ENCODE data around the gene CDH5.

GRCh38 chr16:66434619-66435430 is 68.3 kb downstream of the CDH5 start:
- TF ChIP-seq CTCF (conservative IDR thresholded peaks at IDR 0.05; ENCODE audit: low read depth, low read length) (no peak), SMC3 (IDR thresholded peaks at IDR 0.05; ENCODE audit: low read depth, low read length) (no peak), POLR2A (IDR thresholded peaks at IDR 0.05; ENCODE audit: low read depth, low read length) (no peak), CEBPB (IDR thresholded peaks at IDR 0.05; ENCODE audit: low read depth, low read length) (no peak), RAD21 (IDR thresholded peaks at IDR 0.05; ENCODE audit: low read length) (no peak)

Measured in IMR-90 (cell line).